HepG2 (cell line): ENCODE data around the gene LENEP. TPM values are rescaled to one million over a fixed set of nuclear protein-coding genes. Genes with fewer than 3 reads are reported as not detected.

Experiments
- ASH2L ChIP-seq: fragments of 300-600, 200-600 bp; sonication (generic); IDR thresholded peaks from 2 replicates; pipeline ENCODE4 v1.7.0; 2017; ENCODE audit warnings: low read depth, mild to moderate bottlenecking, moderate library complexity, mixed read lengths, low read length; ENCODE audit not compliant: insufficient read length
- EED ChIP-seq: sonication (generic); formaldehyde crosslinking; IDR thresholded peaks from 2 replicates; pipeline ENCODE4 v1.5.0; 2020; ENCODE audit warnings: mild to moderate bottlenecking, missing genetic modification reagents
- HNRNPH1 ChIP-seq: fragments of 200-400 bp; formaldehyde crosslinking; optimal IDR thresholded peaks from 2 replicates; pipeline ENCODE3; 2017; ENCODE audit warnings: mild to moderate bottlenecking, low read depth, low read length
- HOXA7 ChIP-seq: sonication (generic); formaldehyde crosslinking; IDR thresholded peaks from 2 replicates; pipeline ENCODE4 v1.8.1; 2022; ENCODE audit warnings: mild to moderate bottlenecking, missing genetic modification reagents, moderate library complexity
- KLF12 ChIP-seq: sonication (generic); formaldehyde crosslinking; IDR thresholded peaks from 2 replicates; pipeline ENCODE4 v1.4.0; 2020; ENCODE audit warnings: missing genetic modification reagents, borderline replicate concordance
- MED13 ChIP-seq: sonication (generic); formaldehyde crosslinking; IDR thresholded peaks from 2 replicates; pipeline ENCODE4 v1.5.0; 2020; ENCODE audit warnings: missing genetic modification reagents
- NCOA2 ChIP-seq: sonication (generic); formaldehyde crosslinking; IDR thresholded peaks from 2 replicates; pipeline ENCODE4 v1.8.0; 2022; ENCODE audit warnings: inconsistent platforms
- NR1H2 ChIP-seq: sonication (generic); formaldehyde crosslinking; IDR thresholded peaks from 2 replicates; pipeline ENCODE4 v1.8.1; 2022; ENCODE audit warnings: low read depth, missing genetic modification reagents, borderline replicate concordance
- PHF8 ChIP-seq: sonication (generic); formaldehyde crosslinking; IDR thresholded peaks from 2 replicates; pipeline ENCODE4 v1.5.0; 2020; ENCODE audit warnings: missing genetic modification reagents
- PITX1 ChIP-seq: sonication (generic); formaldehyde crosslinking; IDR thresholded peaks from 2 replicates; pipeline ENCODE4 v1.5.1; 2020; ENCODE audit warnings: mild to moderate bottlenecking, missing genetic modification reagents
- SNRNP70 ChIP-seq: fragments of 200-400 bp; formaldehyde crosslinking; IDR thresholded peaks from 2 replicates; pipeline ENCODE4 v1.6.1; 2017; ENCODE audit warnings: mild to moderate bottlenecking, low read depth, low read length, moderate library complexity
- SP5 ChIP-seq: IDR thresholded peaks from 2 replicates; pipeline ENCODE4 v1.6.1; 2016; ENCODE audit warnings: low read depth, borderline replicate concordance
- ZNF572 ChIP-seq: sonication (generic); formaldehyde crosslinking; IDR thresholded peaks from 2 replicates; pipeline ENCODE4 v1.5.1; 2020; ENCODE audit warnings: mild to moderate bottlenecking, missing genetic modification reagents
- ZNF792 ChIP-seq: IDR thresholded peaks from 2 replicates; pipeline ENCODE4 v1.6.1; 2016
- ZSCAN21 ChIP-seq: sonication (generic); formaldehyde crosslinking; IDR thresholded peaks from 2 replicates; pipeline ENCODE4 v1.8.0; 2022; ENCODE audit warnings: mild to moderate bottlenecking, missing genetic modification reagents, moderate library complexity, borderline replicate concordance
- polyA plus RNA-seq, 8 experiments: library from polyadenylated mRNA; depleted of rRNA in 3 of 8; stranded (reverse) in 7 of 8; unstranded in 1 of 8; fragments of >200 nt; fragmentation: Illumina TruSeq in 4 of 8; extraction: Trizol in 4 of 8; gene quantifications; 2 replicates each; pipeline versions ENCODE4 v1.2.1 to v1.2.3, GENCODE V29; 2011 to 2016; ENCODE audit warnings: low read depth in 4 of 8, missing spikeins in 1 of 8, mixed read lengths in 1 of 8; ENCODE audit not compliant: insufficient read depth in 1 of 8
- total RNA-seq, 5 experiments: library from RNA; depleted of rRNA; stranded (reverse); fragments of >200 nt; fragmentation: Illumina TruSeq; extraction: Trizol; gene quantifications; 2 replicates each; pipeline ENCODE4 v1.2.3, GENCODE V29; 2016; ENCODE audit warnings: low read depth in 1 of 5
- TF ChIP-seq, protein P1 (sequence below): IDR thresholded peaks from 2 replicates; pipeline ENCODE4 v1.6.1; 2016; ENCODE audit warnings: missing compliant biosample characterization, missing genetic modification reagents, borderline replicate concordance
- TF ChIP-seq, protein P2 (sequence below), 2 experiments: IDR thresholded peaks; 2 replicates each; pipeline ENCODE4 v1.6.1; 2011 to 2012; ENCODE audit warnings: low read length in 2 of 2, borderline replicate concordance in 1 of 2, low read depth in 1 of 2, mild to moderate bottlenecking in 1 of 2, moderate library complexity in 1 of 2
- TF ChIP-seq, protein P3 (sequence below): sonication (generic); formaldehyde crosslinking; IDR thresholded peaks from 2 replicates; pipeline ENCODE4 v1.4.0; 2020; ENCODE audit warnings: missing genetic modification reagents, mild to moderate bottlenecking, borderline replicate concordance
- TF ChIP-seq, protein P4 (sequence below): sonication (generic); formaldehyde crosslinking; IDR thresholded peaks from 2 replicates; pipeline ENCODE4 v1.4.0; 2020; ENCODE audit warnings: mild to moderate bottlenecking, missing genetic modification reagents

Gene LENEP
- total and polyA plus RNA-seq, 2 of the 13 experiments (the other 11 are each of a cell fraction or from before 2014, with no cell fraction given), result 0.29 TPM; not detected in 1

DNA sequence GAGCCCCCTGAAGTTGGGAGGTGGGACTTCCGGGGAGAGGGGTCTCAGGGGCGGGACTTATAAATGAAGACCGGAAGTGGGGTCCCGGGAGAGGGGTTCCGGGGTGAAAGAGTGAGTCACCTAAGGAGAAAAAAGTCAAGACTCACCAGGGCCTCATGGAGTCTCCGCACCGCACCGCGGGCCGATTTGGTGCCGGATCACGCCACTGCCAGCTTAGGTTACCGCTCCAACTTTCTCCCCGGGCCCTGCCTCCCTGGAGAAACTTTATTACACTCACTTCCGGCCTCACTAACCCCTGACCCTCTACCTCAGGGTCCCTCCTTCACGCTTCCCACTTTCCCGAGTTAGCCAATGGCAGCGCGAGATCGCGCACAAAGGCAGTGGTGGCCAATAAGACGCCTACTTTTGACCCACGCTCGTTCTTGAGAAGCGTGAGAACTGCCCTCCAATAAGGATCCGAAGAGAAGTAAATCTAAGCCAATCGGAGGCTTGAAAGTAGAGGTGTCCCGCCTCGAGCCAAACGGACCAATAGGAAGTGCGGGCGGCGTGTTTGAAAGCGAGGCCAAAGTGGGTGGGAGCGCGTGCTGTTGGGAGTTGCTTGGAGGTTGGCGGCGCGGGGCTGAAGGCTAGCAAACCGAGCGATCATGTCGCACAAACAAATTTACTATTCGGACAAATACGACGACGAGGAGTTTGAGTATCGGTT is 19.1 kb upstream of the LENEP start, which contains the start of gene CKS1B (continued):
- TF ChIP-seq ZSCAN21 (CRISPR knock-in tag) (peak; percentile 74; the same call in 1 of the 2 replicates), HOXA7 (CRISPR knock-in tag) (no peak), NCOA2 (no peak), PITX1 (peak; percentile 81; the same call in 1 of the 2 replicates), NR1H2 (CRISPR knock-in tag) (no peak), PHF8 (CRISPR knock-in tag) (peak; percentile 71; the same call in 1 of the 2 replicates), EED (CRISPR knock-in tag) (no peak), KLF12 (CRISPR knock-in tag) (no peak), ASH2L (no peak), ZNF792 (CRISPR knock-in tag) (no peak), HNRNPH1 (no peak), MED13 (CRISPR knock-in tag) (peak; percentile 10; the same call in 1 of the 2 replicates), SNRNP70 (no peak), ZNF572 (no peak), SP5 (peak; percentile 71)
- TF ChIP-seq, protein P1, sequence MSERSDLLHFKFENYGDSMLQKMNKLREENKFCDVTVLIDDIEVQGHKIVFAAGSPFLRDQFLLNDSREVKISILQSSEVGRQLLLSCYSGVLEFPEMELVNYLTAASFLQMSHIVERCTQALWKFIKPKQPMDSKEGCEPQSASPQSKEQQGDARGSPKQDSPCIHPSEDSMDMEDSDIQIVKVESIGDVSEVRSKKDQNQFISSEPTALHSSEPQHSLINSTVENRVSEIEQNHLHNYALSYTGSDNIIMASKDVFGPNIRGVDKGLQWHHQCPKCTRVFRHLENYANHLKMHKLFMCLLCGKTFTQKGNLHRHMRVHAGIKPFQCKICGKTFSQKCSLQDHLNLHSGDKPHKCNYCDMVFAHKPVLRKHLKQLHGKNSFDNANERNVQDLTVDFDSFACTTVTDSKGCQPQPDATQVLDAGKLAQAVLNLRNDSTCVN, result no peak
- TF ChIP-seq, protein P2, sequence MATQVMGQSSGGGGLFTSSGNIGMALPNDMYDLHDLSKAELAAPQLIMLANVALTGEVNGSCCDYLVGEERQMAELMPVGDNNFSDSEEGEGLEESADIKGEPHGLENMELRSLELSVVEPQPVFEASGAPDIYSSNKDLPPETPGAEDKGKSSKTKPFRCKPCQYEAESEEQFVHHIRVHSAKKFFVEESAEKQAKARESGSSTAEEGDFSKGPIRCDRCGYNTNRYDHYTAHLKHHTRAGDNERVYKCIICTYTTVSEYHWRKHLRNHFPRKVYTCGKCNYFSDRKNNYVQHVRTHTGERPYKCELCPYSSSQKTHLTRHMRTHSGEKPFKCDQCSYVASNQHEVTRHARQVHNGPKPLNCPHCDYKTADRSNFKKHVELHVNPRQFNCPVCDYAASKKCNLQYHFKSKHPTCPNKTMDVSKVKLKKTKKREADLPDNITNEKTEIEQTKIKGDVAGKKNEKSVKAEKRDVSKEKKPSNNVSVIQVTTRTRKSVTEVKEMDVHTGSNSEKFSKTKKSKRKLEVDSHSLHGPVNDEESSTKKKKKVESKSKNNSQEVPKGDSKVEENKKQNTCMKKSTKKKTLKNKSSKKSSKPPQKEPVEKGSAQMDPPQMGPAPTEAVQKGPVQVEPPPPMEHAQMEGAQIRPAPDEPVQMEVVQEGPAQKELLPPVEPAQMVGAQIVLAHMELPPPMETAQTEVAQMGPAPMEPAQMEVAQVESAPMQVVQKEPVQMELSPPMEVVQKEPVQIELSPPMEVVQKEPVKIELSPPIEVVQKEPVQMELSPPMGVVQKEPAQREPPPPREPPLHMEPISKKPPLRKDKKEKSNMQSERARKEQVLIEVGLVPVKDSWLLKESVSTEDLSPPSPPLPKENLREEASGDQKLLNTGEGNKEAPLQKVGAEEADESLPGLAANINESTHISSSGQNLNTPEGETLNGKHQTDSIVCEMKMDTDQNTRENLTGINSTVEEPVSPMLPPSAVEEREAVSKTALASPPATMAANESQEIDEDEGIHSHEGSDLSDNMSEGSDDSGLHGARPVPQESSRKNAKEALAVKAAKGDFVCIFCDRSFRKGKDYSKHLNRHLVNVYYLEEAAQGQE (IDR thresholded peaks at IDR 0.05; ENCODE audit: borderline replicate concordance in 1 of 2, low read depth in 1 of 2, low read length in 2 of 2), result no peak
- TF ChIP-seq, protein P3, sequence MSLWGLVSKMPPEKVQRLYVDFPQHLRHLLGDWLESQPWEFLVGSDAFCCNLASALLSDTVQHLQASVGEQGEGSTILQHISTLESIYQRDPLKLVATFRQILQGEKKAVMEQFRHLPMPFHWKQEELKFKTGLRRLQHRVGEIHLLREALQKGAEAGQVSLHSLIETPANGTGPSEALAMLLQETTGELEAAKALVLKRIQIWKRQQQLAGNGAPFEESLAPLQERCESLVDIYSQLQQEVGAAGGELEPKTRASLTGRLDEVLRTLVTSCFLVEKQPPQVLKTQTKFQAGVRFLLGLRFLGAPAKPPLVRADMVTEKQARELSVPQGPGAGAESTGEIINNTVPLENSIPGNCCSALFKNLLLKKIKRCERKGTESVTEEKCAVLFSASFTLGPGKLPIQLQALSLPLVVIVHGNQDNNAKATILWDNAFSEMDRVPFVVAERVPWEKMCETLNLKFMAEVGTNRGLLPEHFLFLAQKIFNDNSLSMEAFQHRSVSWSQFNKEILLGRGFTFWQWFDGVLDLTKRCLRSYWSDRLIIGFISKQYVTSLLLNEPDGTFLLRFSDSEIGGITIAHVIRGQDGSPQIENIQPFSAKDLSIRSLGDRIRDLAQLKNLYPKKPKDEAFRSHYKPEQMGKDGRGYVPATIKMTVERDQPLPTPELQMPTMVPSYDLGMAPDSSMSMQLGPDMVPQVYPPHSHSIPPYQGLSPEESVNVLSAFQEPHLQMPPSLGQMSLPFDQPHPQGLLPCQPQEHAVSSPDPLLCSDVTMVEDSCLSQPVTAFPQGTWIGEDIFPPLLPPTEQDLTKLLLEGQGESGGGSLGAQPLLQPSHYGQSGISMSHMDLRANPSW (CRISPR knock-in tag), result no peak
- TF ChIP-seq, protein P4, sequence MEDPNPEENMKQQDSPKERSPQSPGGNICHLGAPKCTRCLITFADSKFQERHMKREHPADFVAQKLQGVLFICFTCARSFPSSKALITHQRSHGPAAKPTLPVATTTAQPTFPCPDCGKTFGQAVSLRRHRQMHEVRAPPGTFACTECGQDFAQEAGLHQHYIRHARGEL (CRISPR knock-in tag), result no peak
